ENCODE measurements around the gene SHOC2. TPM values are rescaled to one million over a fixed set of nuclear protein-coding genes. Genes with fewer than 3 reads are reported as not detected.
A peak's percentile ranks its signal among the peaks of the same experiment; 100 is the strongest.

Gene SHOC2
- total and polyA plus RNA-seq, 2 of the 4 experiments (the other 2 are of a cell fraction) = 13.4 to 47.5 TPM

GRCh38 chr10:110944792-110945396 is 25.5 kb downstream of the SHOC2 start:
- H2AK5ac ChIP-seq (ENCODE audit: low read depth, low read length) = no peak overlapping the region
- no TSS peak for BruUV-seq (replicated peaks)
- 0 out of 2 replicates have a peak overlapping the region, but pooled peaks have one; percentile 3 for H3K23ac ChIP-seq (ENCODE audit: low read depth, low read length)
- no peak overlapping the region for H3K9ac ChIP-seq (ENCODE audit: low read depth, low read length)
- H2BK5ac ChIP-seq (ENCODE audit: low read depth, low read length, poor library complexity, severe bottlenecking) = no peak overlapping the region
- no peak overlapping the region for H4K5ac ChIP-seq (ENCODE audit: low read depth, low read length)
- in situ Hi-C loops (cut with MboI; ENCODE audit: low sequenced_read_pairs) (no loop called here), intact Hi-C loops (cut with micrococcal nuclease) (no loop called here), dilution Hi-C loops (cut with HindIII; ENCODE audit: low sequenced_read_pairs, unreplicated experiment) (no loop called here)
- no peak overlapping the region for H2AFZ ChIP-seq (replicated peaks; ENCODE audit: low read length, poor library complexity)
- ChIA-PET CTCF (no interaction called here), POLR2A (ENCODE audit: unreplicated experiment) (interaction anchor here (1.0 kb wide), 1 partner anchor 15 kb away, joined by 6 read pairs; no protein-coding TSS in a partner anchor)
- TF ChIP-seq POLR2A (IDR thresholded peaks at IDR 0.05; ENCODE audit: low read depth, low read length) (no peak), RCOR1 (IDR thresholded peaks at IDR 0.05; ENCODE audit: insufficient replicate concordance, low read length) (no peak), NFE2L2 (IDR thresholded peaks at IDR 0.05; ENCODE audit: low read depth, low read length) (no peak), MXI1 (IDR thresholded peaks at IDR 0.05; ENCODE audit: borderline replicate concordance, low read depth, low read length) (no peak), CHD1 (IDR thresholded peaks at IDR 0.05; ENCODE audit: low read depth, low read length) (no peak), FOS (IDR thresholded peaks at IDR 0.05; ENCODE audit: low read depth, low read length) (no peak), RAD21 (IDR thresholded peaks at IDR 0.05; ENCODE audit: low read length) (no peak), RFX5 (IDR thresholded peaks at IDR 0.05; ENCODE audit: low read depth, low read length) (no peak), BHLHE40 (IDR thresholded peaks at IDR 0.05; ENCODE audit: low read depth, low read length) (no peak), MAFK (IDR thresholded peaks at IDR 0.05; ENCODE audit: low read depth, low read length) (no peak), SMC3 (IDR thresholded peaks at IDR 0.05; ENCODE audit: low read depth, low read length) (no peak)
- TF ChIP-seq, protein P1, sequence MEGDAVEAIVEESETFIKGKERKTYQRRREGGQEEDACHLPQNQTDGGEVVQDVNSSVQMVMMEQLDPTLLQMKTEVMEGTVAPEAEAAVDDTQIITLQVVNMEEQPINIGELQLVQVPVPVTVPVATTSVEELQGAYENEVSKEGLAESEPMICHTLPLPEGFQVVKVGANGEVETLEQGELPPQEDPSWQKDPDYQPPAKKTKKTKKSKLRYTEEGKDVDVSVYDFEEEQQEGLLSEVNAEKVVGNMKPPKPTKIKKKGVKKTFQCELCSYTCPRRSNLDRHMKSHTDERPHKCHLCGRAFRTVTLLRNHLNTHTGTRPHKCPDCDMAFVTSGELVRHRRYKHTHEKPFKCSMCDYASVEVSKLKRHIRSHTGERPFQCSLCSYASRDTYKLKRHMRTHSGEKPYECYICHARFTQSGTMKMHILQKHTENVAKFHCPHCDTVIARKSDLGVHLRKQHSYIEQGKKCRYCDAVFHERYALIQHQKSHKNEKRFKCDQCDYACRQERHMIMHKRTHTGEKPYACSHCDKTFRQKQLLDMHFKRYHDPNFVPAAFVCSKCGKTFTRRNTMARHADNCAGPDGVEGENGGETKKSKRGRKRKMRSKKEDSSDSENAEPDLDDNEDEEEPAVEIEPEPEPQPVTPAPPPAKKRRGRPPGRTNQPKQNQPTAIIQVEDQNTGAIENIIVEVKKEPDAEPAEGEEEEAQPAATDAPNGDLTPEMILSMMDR (conservative IDR thresholded peaks at IDR 0.05; ENCODE audit: low read depth, low read length) = no peak
- TF ChIP-seq, protein P2, sequence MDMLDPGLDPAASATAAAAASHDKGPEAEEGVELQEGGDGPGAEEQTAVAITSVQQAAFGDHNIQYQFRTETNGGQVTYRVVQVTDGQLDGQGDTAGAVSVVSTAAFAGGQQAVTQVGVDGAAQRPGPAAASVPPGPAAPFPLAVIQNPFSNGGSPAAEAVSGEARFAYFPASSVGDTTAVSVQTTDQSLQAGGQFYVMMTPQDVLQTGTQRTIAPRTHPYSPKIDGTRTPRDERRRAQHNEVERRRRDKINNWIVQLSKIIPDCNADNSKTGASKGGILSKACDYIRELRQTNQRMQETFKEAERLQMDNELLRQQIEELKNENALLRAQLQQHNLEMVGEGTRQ (IDR thresholded peaks at IDR 0.05; ENCODE audit: low read depth, low read length) = no peak
- TF ChIP-seq, protein P3, sequence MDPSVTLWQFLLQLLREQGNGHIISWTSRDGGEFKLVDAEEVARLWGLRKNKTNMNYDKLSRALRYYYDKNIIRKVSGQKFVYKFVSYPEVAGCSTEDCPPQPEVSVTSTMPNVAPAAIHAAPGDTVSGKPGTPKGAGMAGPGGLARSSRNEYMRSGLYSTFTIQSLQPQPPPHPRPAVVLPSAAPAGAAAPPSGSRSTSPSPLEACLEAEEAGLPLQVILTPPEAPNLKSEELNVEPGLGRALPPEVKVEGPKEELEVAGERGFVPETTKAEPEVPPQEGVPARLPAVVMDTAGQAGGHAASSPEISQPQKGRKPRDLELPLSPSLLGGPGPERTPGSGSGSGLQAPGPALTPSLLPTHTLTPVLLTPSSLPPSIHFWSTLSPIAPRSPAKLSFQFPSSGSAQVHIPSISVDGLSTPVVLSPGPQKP (IDR thresholded peaks at IDR 0.05; ENCODE audit: borderline replicate concordance, low read depth, low read length) = no peak
- peaks cover 29% of the 10 kb centered on the region for H4K20me1 ChIP-seq (ENCODE audit: insufficient read depth, low read length)
- peaks cover 9% of the 10 kb centered on the region for H3K36me3 ChIP-seq (ENCODE audit: control insufficient read depth, insufficient read depth, low read length)
- WGBS, 2 experiments (ENCODE audit: extremely low coverage in 2 of 2, insufficient read length in 1 of 2) = 83% methylated on average over 2 of the region's 5 CpGs; no CpG with 5 or more reads in 1 of the 2 experiments
- no peak overlapping the region for H3K4me2 ChIP-seq (ENCODE audit: low read depth, low read length)
- peaks cover 4% of the 10 kb centered on the region for H3K4me1 ChIP-seq (ENCODE audit: control insufficient read depth, insufficient read depth, low read length)
- no peak overlapping the region for H4K8ac ChIP-seq (ENCODE audit: low read depth in 2 of 2, low read length in 2 of 2)
- H3K27ac ChIP-seq (ENCODE audit: insufficient read depth, low read length) = no peak overlapping the region
- H3K4ac ChIP-seq (ENCODE audit: low read depth, low read length) = no peak overlapping the region
- no peak overlapping the region for H3K14ac ChIP-seq (replicated peaks; ENCODE audit: low read depth, low read length)
- H2BK20ac ChIP-seq (ENCODE audit: low read depth, low read length) = no peak overlapping the region
- ATAC-seq (ENCODE audit: low read depth) (no peak), DNase-seq (no peak)
- no peak overlapping the region for H3K18ac ChIP-seq (ENCODE audit: low read depth, low read length)
- H2BK120ac ChIP-seq (ENCODE audit: low read depth, low read length) = no peak overlapping the region
- no peak overlapping the region for H2BK15ac ChIP-seq (ENCODE audit: low read depth, low read length)
- H3K56ac ChIP-seq (ENCODE audit: extremely low read depth, insufficient read depth, low read length) = no peak overlapping the region
- no peak overlapping the region for H3K4me3 ChIP-seq (ENCODE audit: insufficient read depth, low read depth, low read length)
- H3K79me1 ChIP-seq (ENCODE audit: low read depth in 1 of 2, low read length in 2 of 2) = peaks cover 35 to 58% of the 10 kb centered on the region in 2 experiments
- H3K27me3 ChIP-seq (ENCODE audit: control insufficient read depth, insufficient read depth, low read length) = no peaks in the 10 kb centered on the region
- H2AK9ac ChIP-seq (replicated peaks; ENCODE audit: low read depth, low read length, poor library complexity) = no peak overlapping the region
- no peaks in the 10 kb centered on the region for H3K9me3 ChIP-seq (ENCODE audit: control insufficient read depth, insufficient read depth, low read length)
- H3K9me1 ChIP-seq (ENCODE audit: insufficient read depth, low read length) = peaks cover 7% of the 10 kb centered on the region; the same call in 1 of the 2 replicates
- no peak overlapping the region for H4K91ac ChIP-seq (ENCODE audit: insufficient read depth, low read depth, low read length)

Data from IMR-90 (cell line).